ENCODE measurements around the gene APOO.
"Not testable (repeated sequence)": the region's sequence is repeated elsewhere in the genome, so short reads cannot be mapped to it uniquely, and the experiment has no call there.

The APOO gene

DNA sequence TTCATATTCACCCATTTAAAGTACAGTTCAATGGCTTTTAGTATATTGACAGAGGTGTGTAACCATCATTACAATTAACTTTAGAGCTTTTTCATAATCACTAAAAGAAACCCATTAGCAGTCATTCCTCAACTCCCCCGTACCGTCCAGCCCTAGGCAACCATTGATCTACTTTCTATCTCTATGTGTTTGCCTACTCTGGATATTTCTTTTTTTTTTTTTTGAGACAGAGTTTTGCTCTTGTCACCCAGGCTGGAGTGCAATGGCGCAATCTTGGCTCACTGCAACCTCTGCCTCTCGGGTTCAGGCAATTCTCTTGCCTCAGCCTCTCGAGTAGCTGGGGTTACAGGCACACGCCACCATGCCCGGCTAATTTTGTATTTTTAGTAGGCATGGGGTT lies 48.5 kb downstream of the APOO start:
- not testable (repeated sequence) for DNase-seq (ENCODE audit: low spot score)

DNA sequence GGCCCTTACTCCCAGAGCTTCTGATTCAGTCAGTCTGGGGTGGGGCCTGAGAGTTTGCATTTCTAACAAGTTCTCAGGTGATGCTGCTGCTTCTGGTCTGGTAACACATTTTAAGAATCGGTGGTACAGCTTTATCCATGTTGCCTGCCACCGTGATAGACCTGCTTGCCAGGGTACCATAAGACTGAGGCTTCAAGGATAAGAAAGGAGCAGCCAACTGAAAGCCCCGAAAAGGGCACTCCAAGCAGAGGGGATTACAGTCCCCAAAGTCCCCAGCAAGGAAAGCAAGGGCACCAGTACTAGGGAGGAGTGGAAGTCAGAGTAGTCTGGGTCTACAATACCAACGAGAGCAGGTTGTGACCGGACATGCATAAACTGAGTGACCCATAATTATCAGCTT lies 49.8 kb downstream of the APOO start:
- no peak for DNase-seq (ENCODE audit: low spot score)

GRCh38 chrX:23857363-23857762 lies 50.4 kb downstream of the APOO start:
- no peak for DNase-seq (ENCODE audit: low spot score)

- DNase-seq (ENCODE audit: low spot score): no peak
Observed at GRCh38 chrX:23855569-23855968, 52.2 kb downstream of the APOO start.

DNA sequence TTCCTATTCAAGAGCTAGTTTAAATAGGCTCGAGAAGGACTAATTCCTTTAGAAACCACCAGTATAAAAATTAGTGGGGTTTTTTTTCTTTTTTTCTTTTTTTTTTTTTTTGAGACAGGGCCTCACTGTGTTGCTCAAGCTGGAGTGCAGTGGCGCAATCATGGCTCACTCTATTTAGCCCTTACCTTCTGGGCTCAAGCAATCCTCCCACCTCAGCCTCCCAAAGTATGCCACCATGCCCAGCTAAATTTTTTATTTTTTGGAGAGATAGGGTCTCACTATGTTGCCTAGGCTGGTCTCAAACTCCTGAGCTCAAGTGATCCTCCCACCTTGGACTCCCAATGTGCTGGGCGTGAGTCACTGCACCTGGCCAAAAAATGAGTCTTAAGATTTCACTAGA lies 52.8 kb downstream of the APOO start:
- no peak for DNase-seq (ENCODE audit: low spot score)

GRCh38 chrX:23854122-23854521 lies 53.6 kb downstream of the APOO start:
- no peak for DNase-seq (ENCODE audit: low spot score)

DNA sequence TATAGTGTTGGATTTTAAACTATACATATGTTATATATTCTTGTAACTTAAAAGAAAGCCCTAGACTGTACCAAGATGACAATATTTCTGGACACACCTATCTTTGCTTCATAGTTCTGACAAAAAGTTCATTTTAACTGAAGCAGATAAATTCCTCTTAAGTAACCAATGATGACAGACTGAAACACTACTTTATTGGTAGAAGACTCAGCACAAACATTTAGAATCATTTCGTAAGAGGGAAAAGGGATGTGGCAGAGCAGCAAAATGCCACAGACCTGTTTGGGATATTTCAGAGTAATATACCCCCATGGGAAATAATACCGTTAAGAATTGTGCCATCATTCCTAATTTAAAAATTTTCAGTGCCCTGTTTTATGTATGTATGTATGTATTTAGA lies 56.2 kb downstream of the APOO start:
- DNase-seq (ENCODE audit: low spot score): no peak

DNA sequence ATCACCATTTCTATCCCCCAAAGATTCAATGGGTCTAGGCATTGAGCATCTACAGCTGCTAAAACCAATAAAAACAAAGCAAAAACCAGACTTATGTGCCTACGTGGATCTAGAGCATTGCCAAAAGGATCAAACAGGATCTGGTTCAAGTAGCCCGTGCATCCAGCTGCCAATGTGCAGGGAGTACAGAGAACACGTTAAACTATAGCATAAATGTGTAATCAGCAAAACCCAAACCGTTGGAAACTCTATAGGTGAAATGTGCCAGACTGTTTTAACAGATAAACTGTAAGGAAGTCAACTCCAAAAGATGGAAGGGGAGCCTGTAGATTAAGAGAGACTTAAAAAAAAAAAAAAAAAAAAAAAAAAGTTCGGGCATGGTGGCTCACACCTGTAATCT lies 58.5 kb downstream of the APOO start:
- no peak for DNase-seq (ENCODE audit: low spot score)

GRCh38 chrX:23845351-23845817 lies 62.4 kb downstream of the APOO start:
- DNase-seq (ENCODE audit: low spot score): no peak

GRCh38 chrX:23844502-23845138 lies 63.1 kb downstream of the APOO start:
- peak; percentile 4 for DNase-seq (ENCODE audit: low spot score)

- DNase-seq (ENCODE audit: low spot score): no peak
Observed at GRCh38 chrX:23841847-23842522, 65.8 kb downstream of the APOO start.

- no peak for DNase-seq (ENCODE audit: low spot score)
Observed at GRCh38 chrX:23840674-23841073, 67.1 kb downstream of the APOO start.

DNA sequence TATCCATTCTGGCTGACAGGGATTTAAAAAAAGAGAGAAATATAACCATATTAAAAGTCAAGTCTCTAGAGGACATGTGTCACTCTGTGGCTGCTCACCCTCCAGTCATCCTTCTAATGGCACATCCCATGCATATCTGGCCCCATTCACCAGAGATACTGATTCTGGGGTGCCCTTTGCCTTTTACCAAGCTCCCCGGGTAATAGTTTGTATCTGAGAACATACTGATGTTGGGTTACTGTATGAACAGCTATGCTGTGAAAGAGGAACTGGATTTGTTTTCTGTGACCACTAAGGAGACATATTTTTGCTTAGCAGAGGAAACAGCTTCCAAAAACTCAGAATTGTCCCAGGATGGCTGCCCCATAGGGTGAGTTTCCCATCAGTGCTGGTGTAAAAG lies 68.8 kb downstream of the APOO start:
- DNase-seq (ENCODE audit: low spot score): no peak

DNA sequence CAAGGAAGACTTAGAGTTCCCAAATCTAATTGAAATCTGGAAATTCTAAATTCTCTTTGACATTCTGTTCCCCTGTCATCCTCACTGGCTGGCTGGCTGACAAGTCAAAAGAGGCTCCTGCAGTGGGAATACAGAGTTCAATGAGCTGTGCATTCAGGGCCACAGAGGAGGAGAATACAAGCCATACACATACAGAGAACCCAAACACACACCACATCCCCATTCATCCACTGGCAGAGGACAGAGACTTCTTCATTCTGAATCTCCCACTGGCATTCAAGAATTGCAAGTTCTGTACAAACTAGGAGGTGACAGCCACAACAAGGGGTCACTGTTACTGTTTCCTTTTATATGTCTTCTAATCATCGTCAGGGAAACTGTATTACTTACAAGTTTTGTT lies 75.0 kb downstream of the APOO start:
- DNase-seq (ENCODE audit: low spot score): no peak

- DNase-seq (ENCODE audit: low spot score): no peak
Observed at GRCh38 chrX:23828881-23829280, 78.9 kb downstream of the APOO start.

- no peak for DNase-seq (ENCODE audit: low spot score)
Observed at GRCh38 chrX:23826653-23827052, 81.1 kb downstream of the APOO start.

DNA sequence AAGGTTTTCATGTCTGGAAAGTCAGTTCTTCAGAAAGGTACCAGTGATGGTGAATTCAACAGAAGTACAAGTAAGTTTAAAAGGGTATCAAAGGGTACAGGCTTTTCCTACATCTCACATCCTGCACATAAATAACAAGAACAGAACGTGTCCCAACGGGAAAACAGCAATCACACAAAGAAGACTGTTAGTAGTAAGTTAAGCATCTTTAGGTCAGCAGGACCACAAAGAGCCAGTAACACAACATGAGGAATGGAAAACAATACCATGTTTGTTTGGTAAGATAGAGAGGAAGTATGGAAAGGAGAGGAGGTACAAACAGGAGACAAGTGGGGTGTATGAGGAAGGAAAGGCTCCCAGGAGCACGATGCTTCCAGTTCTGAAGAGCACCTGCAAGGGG lies 81.5 kb downstream of the APOO start:
- no peak for DNase-seq (ENCODE audit: low spot score)

DNA sequence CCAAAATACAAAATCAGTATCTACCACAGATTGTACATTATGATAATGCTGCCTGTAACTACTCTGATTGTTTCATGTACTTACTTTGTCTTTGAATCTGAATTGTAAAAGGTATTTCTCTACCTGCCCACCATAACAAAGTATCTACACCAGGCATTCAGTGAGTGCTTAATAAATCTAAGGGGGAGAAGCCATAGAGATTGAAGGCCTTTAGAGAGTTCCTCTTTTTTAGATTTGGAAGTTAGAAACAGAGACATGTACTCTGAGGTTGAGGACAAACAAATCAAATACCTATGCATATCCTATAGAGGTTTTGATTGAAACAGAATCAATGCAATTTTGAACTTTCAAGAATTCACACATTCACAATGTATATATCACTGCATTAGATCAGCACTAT lies 82.1 kb downstream of the APOO start:
- DNase-seq (ENCODE audit: low spot score): no peak

GRCh38 chrX:23822841-23823240 lies 84.9 kb downstream of the APOO start:
- DNase-seq (ENCODE audit: low spot score): no peak

- DNase-seq (ENCODE audit: low spot score): no peak
Observed at GRCh38 chrX:23822397-23822796, 85.3 kb downstream of the APOO start.

DNA sequence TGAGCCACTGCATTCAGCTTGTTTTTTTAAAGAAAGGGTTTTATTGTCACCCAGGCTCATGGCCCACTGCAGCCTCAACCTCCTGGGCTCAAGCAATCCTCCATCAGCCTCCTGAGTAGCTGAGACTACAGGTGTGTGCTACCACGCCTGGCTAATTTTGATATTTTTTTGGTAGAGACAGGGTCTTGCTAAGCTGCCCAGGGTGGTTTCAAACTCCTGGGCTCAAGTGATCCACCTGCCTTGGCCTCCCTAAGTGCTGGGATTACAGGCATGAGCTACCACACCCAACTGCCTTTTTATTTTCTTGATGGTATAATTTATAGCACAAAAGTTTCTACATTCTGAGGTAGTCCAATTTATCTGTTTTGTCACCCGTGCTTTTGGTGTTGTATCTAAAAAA lies 85.9 kb downstream of the APOO start:
- no peak for DNase-seq (ENCODE audit: low spot score)

DNA sequence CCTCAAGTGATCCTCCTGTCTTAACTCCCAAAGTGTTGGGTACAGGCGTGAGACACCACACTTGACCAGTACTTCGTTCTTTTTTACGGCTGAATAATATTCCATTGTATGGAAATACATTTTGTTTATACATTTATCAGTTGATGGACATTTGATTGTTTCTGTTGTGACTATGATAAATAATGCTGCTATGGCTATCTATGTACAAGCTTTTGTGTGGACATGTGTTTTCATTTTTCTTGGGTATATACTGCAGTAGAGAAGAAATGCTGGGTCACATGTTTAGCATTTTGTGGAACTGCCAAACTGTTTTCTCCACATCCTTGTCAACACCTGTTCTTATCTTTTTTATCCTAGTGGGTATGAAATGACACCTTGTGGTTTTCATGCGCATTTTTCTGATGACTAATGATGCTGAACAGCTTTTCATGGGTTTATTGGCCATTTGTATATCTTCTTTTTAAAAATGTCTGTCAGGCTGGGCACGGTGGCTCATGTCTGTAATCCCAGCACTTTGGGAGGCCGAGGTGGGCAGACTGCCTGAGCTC lies 87.4 kb downstream of the APOO start:
- DNase-seq (ENCODE audit: low spot score): no peak

GRCh38 chrX:23819385-23820234 lies 88.1 kb downstream of the APOO start:
- no peak for DNase-seq (ENCODE audit: low spot score)
